ENCODE data around the gene FADS1. TPM values are rescaled to one million over a fixed set of nuclear protein-coding genes. Genes with fewer than 3 reads are reported as not detected.

Gene FADS1
- total and polyA plus RNA-seq, 2 of the 13 experiments (the other 11 are each of a cell fraction or from before 2014, with no cell fraction given) = 91.8 to 108 TPM

GRCh38 chr11:61814958-61815789, 1.6 kb downstream of the FADS1 start (continued):
- TF ChIP-seq ZNF691 (CRISPR knock-in tag; IDR thresholded peaks at IDR 0.05; ENCODE audit: borderline replicate concordance, low read depth) (no peak; the same call in 1 of the 2 replicates), ZNF660 (CRISPR knock-in tag; IDR thresholded peaks at IDR 0.05; ENCODE audit: borderline replicate concordance, low read depth) (no peak), ZNF776 (CRISPR knock-in tag; IDR thresholded peaks at IDR 0.05) (peak; percentile 74; the same call in 1 of the 2 replicates), ZNF234 (CRISPR knock-in tag; conservative IDR thresholded peaks at IDR 0.05) (no peak), NR2F1 (CRISPR knock-in tag; IDR thresholded peaks at IDR 0.05) (no peak), GLMP (CRISPR knock-in tag; IDR thresholded peaks at IDR 0.05; ENCODE audit: borderline replicate concordance) (no peak), USF2 (IDR thresholded peaks at IDR 0.05; ENCODE audit: low read depth, low read length) (no peak), USF2 (CRISPR knock-in tag; IDR thresholded peaks at IDR 0.05; ENCODE audit: borderline replicate concordance) (peak; percentile 51; the same call in 1 of the 2 replicates), SP140L (CRISPR knock-in tag; IDR thresholded peaks at IDR 0.05; ENCODE audit: borderline replicate concordance) (no peak), NR2C2 (CRISPR knock-in tag; IDR thresholded peaks at IDR 0.05; ENCODE audit: borderline replicate concordance) (0 out of 2 replicates have a peak, but pooled peaks have one; percentile 23), GATAD1 (CRISPR knock-in tag; IDR thresholded peaks at IDR 0.05) (no peak), SP1 (IDR thresholded peaks at IDR 0.05) (no peak), SP1 (CRISPR knock-in tag; IDR thresholded peaks at IDR 0.05) (peak; percentile 70), ZNF883 (CRISPR knock-in tag; IDR thresholded peaks at IDR 0.05; ENCODE audit: not compliant biosample characterization) (peak; percentile 48), ZNF263 (CRISPR knock-in tag; IDR thresholded peaks at IDR 0.05) (no peak), ZNF589 (CRISPR knock-in tag; conservative IDR thresholded peaks at IDR 0.05) (peak; percentile 71; the same call in 1 of the 2 replicates), NCOR1 (IDR thresholded peaks at IDR 0.05; ENCODE audit: borderline replicate concordance, low read length) (no peak), ZNF678 (CRISPR knock-in tag; IDR thresholded peaks at IDR 0.05) (no peak; the same call in 1 of the 2 replicates)
- TF ChIP-seq, protein P1, sequence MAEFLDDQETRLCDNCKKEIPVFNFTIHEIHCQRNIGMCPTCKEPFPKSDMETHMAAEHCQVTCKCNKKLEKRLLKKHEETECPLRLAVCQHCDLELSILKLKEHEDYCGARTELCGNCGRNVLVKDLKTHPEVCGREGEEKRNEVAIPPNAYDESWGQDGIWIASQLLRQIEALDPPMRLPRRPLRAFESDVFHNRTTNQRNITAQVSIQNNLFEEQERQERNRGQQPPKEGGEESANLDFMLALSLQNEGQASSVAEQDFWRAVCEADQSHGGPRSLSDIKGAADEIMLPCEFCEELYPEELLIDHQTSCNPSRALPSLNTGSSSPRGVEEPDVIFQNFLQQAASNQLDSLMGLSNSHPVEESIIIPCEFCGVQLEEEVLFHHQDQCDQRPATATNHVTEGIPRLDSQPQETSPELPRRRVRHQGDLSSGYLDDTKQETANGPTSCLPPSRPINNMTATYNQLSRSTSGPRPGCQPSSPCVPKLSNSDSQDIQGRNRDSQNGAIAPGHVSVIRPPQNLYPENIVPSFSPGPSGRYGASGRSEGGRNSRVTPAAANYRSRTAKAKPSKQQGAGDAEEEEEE (CRISPR knock-in tag; IDR thresholded peaks at IDR 0.05; ENCODE audit: borderline replicate concordance) = no peak; the same call in 1 of the 2 replicates
- TF ChIP-seq, protein P2, sequence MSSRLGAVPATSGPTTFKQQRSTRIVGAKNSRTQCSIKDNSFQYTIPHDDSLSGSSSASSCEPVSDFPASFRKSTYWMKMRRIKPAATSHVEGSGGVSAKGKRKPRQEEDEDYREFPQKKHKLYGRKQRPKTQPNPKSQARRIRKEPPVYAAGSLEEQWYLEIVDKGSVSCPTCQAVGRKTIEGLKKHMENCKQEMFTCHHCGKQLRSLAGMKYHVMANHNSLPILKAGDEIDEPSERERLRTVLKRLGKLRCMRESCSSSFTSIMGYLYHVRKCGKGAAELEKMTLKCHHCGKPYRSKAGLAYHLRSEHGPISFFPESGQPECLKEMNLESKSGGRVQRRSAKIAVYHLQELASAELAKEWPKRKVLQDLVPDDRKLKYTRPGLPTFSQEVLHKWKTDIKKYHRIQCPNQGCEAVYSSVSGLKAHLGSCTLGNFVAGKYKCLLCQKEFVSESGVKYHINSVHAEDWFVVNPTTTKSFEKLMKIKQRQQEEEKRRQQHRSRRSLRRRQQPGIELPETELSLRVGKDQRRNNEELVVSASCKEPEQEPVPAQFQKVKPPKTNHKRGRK (CRISPR knock-in tag; IDR thresholded peaks at IDR 0.05) = no peak
- TF ChIP-seq, protein P3, sequence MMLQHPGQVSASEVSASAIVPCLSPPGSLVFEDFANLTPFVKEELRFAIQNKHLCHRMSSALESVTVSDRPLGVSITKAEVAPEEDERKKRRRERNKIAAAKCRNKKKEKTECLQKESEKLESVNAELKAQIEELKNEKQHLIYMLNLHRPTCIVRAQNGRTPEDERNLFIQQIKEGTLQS (CRISPR knock-in tag; IDR thresholded peaks at IDR 0.05) = no peak

Data from HepG2 (cell line).